Astrocyte of the cerebellum (primary cell): ENCODE data around the gene PCDHA2.
A peak's percentile ranks its signal among the peaks of the same experiment; 100 is the strongest.
"Not testable (repeated sequence)": the region's sequence is repeated elsewhere in the genome, so short reads cannot be mapped to it uniquely, and the experiment has no call there.

ENCODE experiments used
- DNase-seq: peaks from one replicate; pipeline ENCODE4 v3.0.0-alpha.2; 2011; ENCODE audit warnings: low read depth
- H3K4me3 ChIP-seq: 2 replicates; pipeline ENCODE4 v1.5.1; 2011; ENCODE audit warnings: mild to moderate bottlenecking, low read depth, low read length, moderate library complexity
- in situ Hi-C: cut with HindIII; loops from 2 replicates; pipeline ENCODE4 v1.10.0; 2017; ENCODE audit warnings: low sequenced_read_pairs
- TF ChIP-seq, protein P1 (sequence below): IDR thresholded peaks from 2 replicates; pipeline ENCODE4 v1.5.1; 2012; ENCODE audit warnings: low read length, low read depth, moderate library complexity, mild to moderate bottlenecking; ENCODE audit errors: missing control alignments

The PCDHA2 gene

DNA sequence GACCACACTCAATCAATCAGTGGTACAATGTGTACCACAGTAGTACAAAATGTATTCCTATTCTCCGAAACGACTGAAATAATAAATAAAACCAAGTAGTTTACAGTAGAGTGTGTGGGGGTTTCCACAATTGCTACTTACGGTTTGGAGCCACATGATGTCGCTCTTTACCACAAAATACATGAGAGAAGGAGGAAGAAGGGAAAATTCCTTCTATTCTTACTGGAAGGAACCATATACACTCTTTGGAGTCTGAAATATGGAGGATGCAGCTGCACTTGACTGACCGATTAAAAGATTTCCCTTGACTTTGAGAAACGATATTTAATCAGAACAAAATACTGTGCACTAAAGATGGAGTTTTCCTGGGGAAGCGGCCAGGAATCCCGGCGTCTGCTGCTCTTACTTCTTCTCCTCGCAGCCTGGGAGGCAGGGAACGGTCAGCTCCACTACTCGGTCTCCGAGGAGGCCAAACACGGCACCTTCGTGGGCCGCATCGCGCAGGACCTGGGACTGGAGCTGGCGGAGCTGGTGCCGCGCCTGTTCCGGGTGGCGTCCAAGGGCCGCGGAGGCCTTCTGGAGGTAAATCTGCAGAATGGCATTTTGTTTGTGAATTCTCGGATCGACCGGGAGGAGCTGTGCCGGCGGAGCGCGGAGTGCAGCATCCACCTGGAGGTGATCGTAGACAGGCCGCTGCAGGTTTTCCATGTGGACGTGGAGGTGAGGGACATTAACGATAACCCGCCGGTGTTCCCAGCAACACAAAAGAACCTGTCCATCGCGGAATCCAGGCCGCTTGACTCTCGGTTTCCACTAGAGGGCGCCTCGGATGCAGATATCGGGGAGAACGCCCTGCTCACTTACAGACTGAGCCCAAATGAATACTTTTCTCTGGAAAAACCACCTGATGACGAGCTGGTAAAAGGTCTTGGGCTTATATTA is 12.5 kb downstream of the PCDHA2 start, which contains the start of gene PCDHA4:
Gene PCDHA4, plus strand, starts transcription at position 235 of the 942 bp plus-strand sequence.
- in situ Hi-C loops = no loop called here
- TF ChIP-seq, protein P1, sequence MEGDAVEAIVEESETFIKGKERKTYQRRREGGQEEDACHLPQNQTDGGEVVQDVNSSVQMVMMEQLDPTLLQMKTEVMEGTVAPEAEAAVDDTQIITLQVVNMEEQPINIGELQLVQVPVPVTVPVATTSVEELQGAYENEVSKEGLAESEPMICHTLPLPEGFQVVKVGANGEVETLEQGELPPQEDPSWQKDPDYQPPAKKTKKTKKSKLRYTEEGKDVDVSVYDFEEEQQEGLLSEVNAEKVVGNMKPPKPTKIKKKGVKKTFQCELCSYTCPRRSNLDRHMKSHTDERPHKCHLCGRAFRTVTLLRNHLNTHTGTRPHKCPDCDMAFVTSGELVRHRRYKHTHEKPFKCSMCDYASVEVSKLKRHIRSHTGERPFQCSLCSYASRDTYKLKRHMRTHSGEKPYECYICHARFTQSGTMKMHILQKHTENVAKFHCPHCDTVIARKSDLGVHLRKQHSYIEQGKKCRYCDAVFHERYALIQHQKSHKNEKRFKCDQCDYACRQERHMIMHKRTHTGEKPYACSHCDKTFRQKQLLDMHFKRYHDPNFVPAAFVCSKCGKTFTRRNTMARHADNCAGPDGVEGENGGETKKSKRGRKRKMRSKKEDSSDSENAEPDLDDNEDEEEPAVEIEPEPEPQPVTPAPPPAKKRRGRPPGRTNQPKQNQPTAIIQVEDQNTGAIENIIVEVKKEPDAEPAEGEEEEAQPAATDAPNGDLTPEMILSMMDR = peak; percentile 21
- peak within 1 kb of the TSS; percentile 15 for H3K4me3 ChIP-seq
- no peak for DNase-seq

DNA sequence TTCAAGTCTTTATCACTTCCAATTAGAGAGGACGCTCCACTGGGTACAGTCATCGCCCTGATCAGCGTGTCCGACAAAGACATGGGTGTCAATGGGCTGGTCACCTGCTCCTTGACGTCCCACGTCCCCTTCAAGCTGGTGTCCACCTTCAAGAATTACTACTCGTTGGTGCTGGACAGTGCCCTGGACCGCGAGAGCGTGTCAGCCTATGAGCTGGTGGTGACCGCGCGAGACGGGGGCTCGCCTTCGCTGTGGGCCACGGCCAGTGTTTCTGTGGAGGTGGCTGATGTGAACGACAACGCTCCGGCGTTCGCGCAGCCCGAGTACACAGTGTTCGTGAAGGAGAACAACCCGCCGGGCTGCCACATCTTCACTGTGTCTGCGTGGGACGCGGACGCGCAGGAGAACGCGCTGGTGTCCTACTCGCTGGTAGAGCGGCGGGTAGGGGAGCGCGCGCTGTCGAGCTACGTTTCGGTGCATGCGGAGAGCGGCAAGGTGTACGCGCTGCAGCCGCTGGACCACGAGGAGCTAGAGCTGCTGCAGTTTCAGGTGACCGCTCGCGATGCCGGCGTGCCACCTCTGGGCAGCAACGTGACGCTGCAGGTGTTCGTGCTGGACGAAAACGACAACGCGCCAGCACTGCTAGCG is 13.7 kb downstream of the PCDHA2 start:
- H3K4me3 ChIP-seq, DNase-seq, in situ Hi-C loops: not testable (repeated sequence)

DNA sequence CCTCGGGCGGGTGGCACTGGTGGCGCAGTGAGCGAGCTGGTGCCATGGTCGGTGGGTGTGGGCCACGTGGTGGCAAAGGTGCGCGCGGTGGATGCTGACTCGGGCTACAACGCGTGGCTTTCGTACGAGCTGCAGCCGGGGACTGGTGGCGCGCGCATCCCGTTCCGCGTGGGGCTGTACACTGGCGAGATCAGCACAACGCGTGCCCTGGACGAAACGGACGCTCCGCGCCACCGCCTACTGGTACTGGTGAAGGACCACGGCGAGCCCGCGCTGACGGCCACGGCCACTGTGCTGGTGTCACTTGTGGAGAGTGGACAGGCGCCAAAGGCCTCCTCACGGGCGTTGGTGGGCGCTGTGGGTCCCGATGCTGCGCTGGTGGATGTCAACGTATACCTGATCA is 14.2 kb downstream of the PCDHA2 start:
- in situ Hi-C loops = no loop called here
- TF ChIP-seq, protein P1 = no peak
- H3K4me3 ChIP-seq = no peak overlapping the region
- no peak for DNase-seq

DNA sequence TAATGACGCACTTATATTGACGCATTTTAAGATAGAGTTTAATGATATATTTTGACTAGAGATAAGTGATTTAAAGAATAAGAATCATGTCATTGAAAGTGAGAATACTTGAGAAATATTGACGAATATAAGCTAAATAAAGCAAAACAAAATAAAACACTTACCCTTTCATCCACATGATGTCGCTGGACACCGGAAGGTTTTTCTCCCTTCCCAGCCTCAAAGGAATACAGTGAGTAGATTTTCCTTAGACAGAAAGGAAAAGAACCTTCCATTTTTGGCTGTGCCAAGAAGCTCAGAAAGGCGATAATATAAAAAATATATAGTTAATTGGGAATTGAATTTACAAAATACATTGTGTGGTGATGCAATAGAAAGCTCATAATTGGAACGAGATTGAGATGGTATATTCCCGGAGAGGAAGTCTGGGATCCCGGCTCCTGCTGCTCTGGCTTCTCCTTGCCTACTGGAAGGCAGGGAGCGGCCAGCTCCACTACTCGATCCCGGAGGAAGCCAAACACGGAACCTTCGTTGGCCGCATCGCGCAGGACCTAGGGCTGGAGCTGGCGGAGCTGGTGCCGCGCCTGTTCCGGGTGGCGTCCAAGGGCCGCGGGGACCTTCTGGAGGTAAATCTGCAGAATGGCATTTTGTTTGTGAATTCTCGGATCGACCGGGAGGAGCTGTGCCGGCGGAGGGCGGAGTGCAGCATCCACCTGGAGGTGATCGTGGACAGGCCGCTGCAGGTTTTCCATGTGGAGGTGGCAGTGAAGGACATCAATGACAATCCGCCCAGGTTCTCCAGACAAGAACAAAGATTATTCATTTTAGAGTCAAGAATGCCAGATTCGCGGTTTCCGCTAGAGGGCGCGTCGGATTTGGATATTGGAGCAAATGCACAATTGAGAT is 27.0 kb downstream of the PCDHA2 start, which contains the start of gene PCDHA5:
Gene PCDHA5, plus strand, starts transcription at position 239 of the 906 bp plus-strand sequence.
- in situ Hi-C loops = no loop called here

DNA sequence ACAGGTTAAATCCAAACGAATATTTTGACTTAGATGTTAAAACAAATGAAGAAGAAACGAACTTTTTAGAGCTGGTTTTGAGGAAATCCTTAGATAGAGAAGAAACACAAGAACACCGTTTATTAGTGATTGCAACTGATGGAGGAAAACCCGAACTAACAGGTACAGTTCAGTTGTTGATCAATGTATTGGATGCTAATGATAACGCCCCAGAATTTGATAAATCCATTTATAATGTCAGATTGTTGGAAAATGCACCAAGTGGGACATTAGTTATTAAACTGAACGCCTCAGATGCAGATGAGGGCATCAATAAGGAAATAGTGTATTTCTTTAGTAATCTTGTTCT is 27.6 kb downstream of the PCDHA2 start:
- DNase-seq = no peak
- H3K4me3 ChIP-seq = no peak overlapping the region
- TF ChIP-seq, protein P1 = no peak
- in situ Hi-C loops = no loop called here

More for the DNA sequence above, 27.0 kb downstream of the PCDHA2 start, which contains the start of gene PCDHA5:
- TF ChIP-seq, protein P1 = peak; percentile 6
- no peak for DNase-seq
- no peak within 1 kb of the TSS for H3K4me3 ChIP-seq

DNA sequence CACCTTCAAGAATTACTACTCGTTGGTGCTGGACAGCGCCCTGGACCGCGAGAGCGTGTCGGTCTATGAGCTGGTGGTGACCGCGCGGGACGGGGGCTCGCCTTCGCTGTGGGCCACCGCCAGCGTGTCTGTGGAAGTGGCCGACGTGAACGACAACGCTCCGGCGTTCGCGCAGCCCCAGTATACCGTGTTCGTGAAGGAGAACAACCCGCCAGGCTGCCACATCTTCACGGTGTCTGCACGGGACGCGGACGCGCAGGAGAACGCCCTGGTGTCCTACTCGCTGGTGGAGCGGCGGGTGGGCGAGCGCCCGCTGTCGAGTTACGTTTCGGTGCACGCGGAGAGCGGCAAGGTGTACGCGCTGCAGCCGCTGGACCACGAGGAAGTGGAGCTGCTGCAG is 28.3 kb downstream of the PCDHA2 start:
- in situ Hi-C loops, H3K4me3 ChIP-seq, DNase-seq: not testable (repeated sequence)

DNA sequence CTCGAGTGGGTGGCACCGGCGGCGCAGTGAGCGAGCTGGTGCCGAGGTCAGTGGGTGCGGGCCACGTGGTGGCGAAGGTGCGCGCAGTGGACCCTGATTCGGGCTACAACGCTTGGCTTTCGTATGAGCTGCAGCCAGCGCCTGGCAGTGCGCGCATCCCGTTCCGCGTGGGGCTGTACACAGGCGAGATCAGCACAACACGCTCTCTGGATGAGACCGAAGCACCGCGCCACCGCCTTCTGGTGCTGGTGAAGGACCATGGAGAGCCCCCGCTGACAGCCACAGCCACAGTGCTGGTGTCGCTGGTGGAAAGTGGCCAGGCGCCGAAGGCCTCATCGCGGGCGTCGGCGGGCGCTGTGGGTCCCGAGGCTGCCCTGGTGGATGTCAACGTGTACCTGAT is 28.8 kb downstream of the PCDHA2 start:
- TF ChIP-seq, protein P1 = no peak
- in situ Hi-C loops = no loop called here
- no peak overlapping the region for H3K4me3 ChIP-seq
- DNase-seq = no peak
